HL-60 (cell line): ENCODE data around the gene BCL7B.

Experiments
- DNase-seq, 2 experiments: peaks; one replicate each; pipeline ENCODE4 v3.0.0-alpha.2; 2010 to 2020; ENCODE audit warnings: low read depth in 1 of 2, low spot score in 1 of 2
- H3K27ac ChIP-seq: fragments of 250-450 bp; sonication (Bioruptor Pico); replicated peaks from 2 replicates; pipeline ENCODE4 v1.5.1; 2020; ENCODE audit warnings: mild to moderate bottlenecking, moderate library complexity
- H3K27me3 ChIP-seq: fragments of 250-450 bp; sonication (Bioruptor Pico); 2 replicates; pipeline ENCODE4 v1.5.1; 2021; ENCODE audit warnings: mild to moderate bottlenecking, moderate library complexity; ENCODE audit not compliant: insufficient read depth, poor library complexity, severe bottlenecking
- H3K4me3 ChIP-seq: replicated peaks from 2 replicates; pipeline ENCODE4 v1.5.1; 2011; ENCODE audit warnings: mild to moderate bottlenecking, control low read depth, low read length; ENCODE audit not compliant: insufficient read depth
- CTCF ChIP-seq: IDR thresholded peaks from one replicate; pipeline ENCODE4 v1.5.1; 2011; ENCODE audit warnings: low read length, control low read depth, inconsistent platforms; ENCODE audit not compliant: insufficient read depth
- GABPA ChIP-seq: IDR thresholded peaks from 2 replicates; pipeline ENCODE4 v1.6.1; 2012; ENCODE audit warnings: low read depth
- POLR2AphosphoS5 ChIP-seq: IDR thresholded peaks from 2 replicates; pipeline ENCODE4 v1.6.1; 2012; ENCODE audit warnings: low read depth
- REST ChIP-seq: IDR thresholded peaks from 2 replicates; pipeline ENCODE4 v1.6.1; 2012; ENCODE audit warnings: low read depth; ENCODE audit not compliant: insufficient replicate concordance
- SPI1 ChIP-seq: IDR thresholded peaks from 2 replicates; pipeline ENCODE4 v1.6.1; 2012; ENCODE audit warnings: low read depth, mild to moderate bottlenecking, borderline replicate concordance

Gene BCL7B

GRCh38 chr7:73504920-73505319 lies 52.6 kb downstream of the BCL7B start:
- no peak for TF ChIP-seq GABPA
- no peak for TF ChIP-seq REST
- no peak for TF ChIP-seq POLR2AphosphoS5
- no peak for TF ChIP-seq SPI1
- TF ChIP-seq CTCF = no peak
- H3K27me3 ChIP-seq = no peaks in the 10 kb centered on the region
- H3K4me3 ChIP-seq = no peak overlapping the region
- no peak for DNase-seq
- no peak overlapping the region for H3K27ac ChIP-seq

GRCh38 chr7:73504017-73504416 lies 53.5 kb downstream of the BCL7B start:
- no peak overlapping the region for H3K27ac ChIP-seq
- no peaks in the 10 kb centered on the region for H3K27me3 ChIP-seq
- no peak overlapping the region for H3K4me3 ChIP-seq
- no peak for DNase-seq
- TF ChIP-seq CTCF (no peak), REST (no peak), GABPA (no peak), SPI1 (no peak), POLR2AphosphoS5 (no peak)

GRCh38 chr7:73503229-73503628 lies 54.3 kb downstream of the BCL7B start:
- TF ChIP-seq CTCF = no peak
- no peak for TF ChIP-seq SPI1
- TF ChIP-seq GABPA = no peak
- no peak for TF ChIP-seq REST
- no peak for TF ChIP-seq POLR2AphosphoS5
- H3K4me3 ChIP-seq = no peak overlapping the region
- H3K27me3 ChIP-seq = no peaks in the 10 kb centered on the region
- no peak for DNase-seq
- no peak overlapping the region for H3K27ac ChIP-seq
